ENCODE measurements around the gene TMEM59L.

DNA sequence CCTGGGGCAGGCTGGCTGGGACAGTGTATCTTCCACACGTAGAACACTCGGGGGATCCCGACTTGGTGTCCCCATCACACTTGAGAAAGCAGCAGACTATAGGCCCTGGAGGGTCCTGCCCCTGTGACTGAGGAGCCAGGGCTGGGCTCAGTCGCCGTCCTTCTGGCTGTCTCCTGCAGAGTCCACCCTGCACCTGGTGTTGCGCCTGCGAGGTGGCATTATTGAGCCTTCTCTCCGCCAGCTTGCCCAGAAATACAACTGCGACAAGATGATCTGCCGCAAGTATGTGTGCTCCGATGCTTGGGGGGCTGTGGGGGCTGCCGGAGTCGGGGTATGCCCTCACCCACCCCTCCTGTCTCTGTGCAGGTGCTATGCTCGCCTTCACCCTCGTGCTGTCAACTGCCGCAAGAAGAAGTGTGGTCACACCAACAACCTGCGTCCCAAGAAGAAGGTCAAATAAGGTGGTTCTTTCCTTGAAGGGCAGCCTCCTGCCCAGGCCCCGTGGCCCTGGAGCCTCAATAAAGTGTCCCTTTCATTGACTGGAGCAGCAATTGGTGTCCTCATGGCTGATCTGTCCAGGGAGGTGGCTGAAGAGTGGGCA, 37.9 kb upstream of the TMEM59L start:
- TF ChIP-seq, protein P1, sequence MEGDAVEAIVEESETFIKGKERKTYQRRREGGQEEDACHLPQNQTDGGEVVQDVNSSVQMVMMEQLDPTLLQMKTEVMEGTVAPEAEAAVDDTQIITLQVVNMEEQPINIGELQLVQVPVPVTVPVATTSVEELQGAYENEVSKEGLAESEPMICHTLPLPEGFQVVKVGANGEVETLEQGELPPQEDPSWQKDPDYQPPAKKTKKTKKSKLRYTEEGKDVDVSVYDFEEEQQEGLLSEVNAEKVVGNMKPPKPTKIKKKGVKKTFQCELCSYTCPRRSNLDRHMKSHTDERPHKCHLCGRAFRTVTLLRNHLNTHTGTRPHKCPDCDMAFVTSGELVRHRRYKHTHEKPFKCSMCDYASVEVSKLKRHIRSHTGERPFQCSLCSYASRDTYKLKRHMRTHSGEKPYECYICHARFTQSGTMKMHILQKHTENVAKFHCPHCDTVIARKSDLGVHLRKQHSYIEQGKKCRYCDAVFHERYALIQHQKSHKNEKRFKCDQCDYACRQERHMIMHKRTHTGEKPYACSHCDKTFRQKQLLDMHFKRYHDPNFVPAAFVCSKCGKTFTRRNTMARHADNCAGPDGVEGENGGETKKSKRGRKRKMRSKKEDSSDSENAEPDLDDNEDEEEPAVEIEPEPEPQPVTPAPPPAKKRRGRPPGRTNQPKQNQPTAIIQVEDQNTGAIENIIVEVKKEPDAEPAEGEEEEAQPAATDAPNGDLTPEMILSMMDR (IDR thresholded peaks at IDR 0.05), result no peak
- no peak for TF ChIP-seq EZH2 (IDR thresholded peaks at IDR 0.05)
- no peak for TF ChIP-seq EZH2phosphoT487 (IDR thresholded peaks at IDR 0.05)

Measured in neural progenitor cell (in vitro differentiated cells).